HL-60/S4 (cell line): ENCODE results near the gene IL18RAP.

Experiments used
- in situ Hi-C: fragments of 300-500 bp; cut with MboI; formaldehyde crosslinking; loops from 2 replicates; pipeline ENCODE4 v1.14.3; 2022; ENCODE audit warnings: low sequenced_read_pairs

Gene IL18RAP

DNA sequence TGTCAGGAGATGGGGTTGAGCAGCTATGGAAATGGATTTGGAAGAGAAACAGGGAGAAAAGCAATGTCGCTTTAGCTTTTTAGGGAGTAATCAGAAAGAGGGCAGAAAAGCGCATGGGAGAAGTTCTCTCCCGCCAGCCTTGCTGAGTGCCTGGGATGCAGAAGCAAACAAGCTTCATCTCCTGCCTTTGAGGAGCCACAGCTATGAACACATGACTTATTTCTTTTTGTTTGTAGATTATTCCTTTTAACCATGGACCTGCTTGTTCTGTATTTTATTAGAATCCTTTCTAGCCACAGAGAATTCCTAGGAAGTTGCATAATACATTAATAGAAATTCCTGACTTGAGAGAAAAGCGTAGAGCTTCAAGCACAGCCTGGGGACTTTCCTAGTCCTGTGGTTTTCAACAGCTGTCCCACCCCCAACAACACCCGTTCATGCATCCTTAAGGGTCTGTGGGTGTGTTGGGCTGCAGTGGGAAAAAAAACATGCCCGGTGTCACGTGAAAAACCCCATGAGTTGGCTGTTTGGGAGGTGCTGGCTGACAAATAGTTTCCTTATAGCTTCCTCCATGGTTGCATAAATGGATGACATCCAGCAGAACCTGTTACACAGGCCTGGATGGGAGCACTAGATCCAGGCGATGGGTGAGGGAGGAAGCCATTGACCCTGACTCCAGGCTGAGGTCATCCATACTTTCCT, 65.0 kb downstream of the IL18RAP start:
- in situ Hi-C loops, result no loop called here

DNA sequence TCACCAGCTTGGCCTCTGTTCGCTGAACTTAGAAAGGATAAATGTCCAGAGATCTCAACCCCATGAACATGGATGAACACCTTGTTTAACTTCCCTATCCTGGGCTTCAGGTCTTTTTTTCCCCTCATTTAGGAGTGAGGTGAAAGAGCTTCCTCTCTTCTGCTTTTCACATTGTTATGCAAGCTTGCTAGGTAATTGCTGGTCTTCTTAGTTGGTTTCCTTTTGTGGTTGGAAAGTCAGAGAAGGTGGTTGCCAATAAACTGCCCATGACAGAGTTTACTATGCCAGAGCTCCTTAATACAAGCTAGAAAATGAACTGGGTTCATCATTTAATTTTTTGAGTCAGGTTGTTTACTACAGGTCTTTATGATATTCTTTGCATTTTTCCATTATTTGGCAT, 66.7 kb downstream of the IL18RAP start:
- in situ Hi-C loops, result no loop called here

- in situ Hi-C loops, result no loop called here
These were observed 69.0 kb downstream of the IL18RAP start for GRCh38 chr2:102492006-102492405.

GRCh38 chr2:102494570-102494969, 71.6 kb downstream of the IL18RAP start:
- in situ Hi-C loops, result no loop called here

- in situ Hi-C loops, result no loop called here
These were observed 75.5 kb downstream of the IL18RAP start for GRCh38 chr2:102498414-102498813.

- in situ Hi-C loops, result no loop called here
These were observed 76.6 kb downstream of the IL18RAP start for GRCh38 chr2:102499558-102499957.
